ENCODE results near the gene FERMT1.
"Not testable (repeated sequence)": the region's sequence is repeated elsewhere in the genome, so short reads cannot be mapped to it uniquely, and the experiment has no call there.

FERMT1 gene

DNA sequence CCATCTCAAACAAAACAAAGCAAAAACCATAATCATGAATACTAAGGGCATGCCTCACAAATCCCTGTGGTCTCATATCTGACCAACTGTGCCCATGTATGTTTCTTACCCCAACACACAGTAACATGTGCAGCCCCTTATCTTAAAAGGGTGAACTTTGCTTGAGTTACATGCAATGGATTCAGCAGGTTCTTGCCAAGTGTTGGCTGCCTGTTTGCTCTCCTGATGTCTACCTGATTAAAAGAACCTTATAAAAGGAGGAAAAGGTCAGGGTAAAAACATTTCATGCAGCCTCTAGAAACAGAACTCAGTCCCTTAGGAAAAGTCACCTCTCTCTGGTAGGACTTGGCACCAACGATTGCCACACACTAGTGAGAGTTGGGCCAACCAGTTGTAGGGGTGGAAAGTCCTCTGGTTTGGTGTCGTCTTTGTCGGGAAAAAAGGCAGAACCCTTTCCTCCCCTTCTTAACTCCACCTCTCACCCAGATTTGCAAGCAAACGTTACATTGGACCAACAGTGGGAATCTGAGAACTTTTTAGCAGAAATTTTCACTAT is 55.0 kb downstream of the FERMT1 start:
- DNase-seq: no peak

DNA sequence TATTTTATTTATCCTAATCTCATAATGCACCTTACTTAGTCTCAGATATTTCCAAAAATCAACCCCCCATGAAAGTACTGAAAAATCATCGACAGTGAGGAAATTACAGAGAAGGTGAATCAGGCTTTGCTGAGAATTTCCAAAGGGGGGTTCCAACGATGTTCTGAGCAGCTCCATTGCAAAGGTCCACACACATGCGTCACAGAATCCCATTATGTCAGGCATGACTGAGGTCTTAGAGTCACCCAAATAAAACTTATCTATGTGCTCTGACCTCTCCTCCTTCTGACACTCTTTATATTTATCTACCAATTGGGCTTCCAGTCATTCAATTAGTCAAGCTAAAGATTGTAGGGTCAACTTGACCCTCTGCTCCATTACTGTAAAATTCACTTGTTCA is 56.2 kb downstream of the FERMT1 start:
- no peak for DNase-seq

DNA sequence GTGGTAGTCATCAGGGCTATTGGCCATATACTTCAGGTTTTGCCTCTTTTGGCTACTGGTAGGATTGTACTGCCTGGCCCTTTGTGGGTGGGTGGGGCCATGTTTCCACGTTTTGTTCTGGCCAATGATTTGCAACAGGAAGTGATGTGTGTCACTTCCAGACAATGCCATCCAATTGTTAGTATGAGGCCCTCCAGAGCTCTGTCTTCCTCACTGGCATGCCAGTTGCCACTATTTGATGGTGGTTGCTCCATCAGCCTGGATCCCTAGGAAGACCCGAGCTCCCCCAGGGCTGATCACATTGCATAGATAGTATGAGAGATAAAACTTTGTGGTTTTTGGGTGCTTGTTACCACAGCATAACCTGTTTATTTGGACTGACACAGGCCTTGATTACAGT is 61.3 kb downstream of the FERMT1 start:
- no peak for DNase-seq

DNA sequence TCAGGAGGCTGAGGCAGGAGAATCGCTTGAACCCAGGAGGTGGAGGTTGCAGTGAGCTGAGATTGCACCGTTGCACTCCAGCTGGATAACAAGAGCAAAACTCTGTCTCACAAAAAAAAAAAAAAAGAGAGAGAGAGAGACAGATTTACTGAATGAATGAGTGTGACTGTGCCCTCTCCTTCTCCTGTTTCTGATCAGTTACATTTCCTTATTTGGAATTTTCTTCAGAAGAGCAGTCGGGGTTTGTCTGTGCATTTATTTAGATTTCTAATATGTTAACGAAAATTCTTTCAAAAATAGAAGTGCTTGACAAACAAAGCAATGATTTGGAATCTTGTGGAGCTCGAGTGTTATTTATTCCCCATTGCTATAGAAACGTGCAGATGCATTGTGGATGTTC is 62.6 kb downstream of the FERMT1 start:
- no peak for DNase-seq

- DNase-seq: no peak
Measured at GRCh38 chr20:6058684-6059295, 64.0 kb downstream of the FERMT1 start.

DNA sequence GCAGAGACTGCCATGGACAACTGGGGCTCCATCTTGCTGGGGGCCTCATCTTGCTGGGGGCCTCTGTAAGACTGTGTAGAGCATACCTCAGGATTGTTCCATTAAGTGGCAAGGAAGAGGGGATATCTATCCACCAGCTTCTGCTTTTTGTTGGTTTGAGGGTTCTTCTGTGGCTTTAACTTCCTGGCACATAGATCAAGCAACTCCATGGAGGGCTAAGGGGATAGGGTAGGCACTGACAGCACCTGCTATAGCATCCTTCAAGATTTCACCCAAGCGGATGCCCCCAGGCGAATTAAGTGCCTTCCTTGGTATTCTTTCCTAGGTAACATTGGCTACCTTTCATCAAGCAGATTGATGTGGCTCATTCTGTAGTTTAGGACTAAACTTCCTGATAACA is 65.1 kb downstream of the FERMT1 start:
- no peak for DNase-seq

DNA sequence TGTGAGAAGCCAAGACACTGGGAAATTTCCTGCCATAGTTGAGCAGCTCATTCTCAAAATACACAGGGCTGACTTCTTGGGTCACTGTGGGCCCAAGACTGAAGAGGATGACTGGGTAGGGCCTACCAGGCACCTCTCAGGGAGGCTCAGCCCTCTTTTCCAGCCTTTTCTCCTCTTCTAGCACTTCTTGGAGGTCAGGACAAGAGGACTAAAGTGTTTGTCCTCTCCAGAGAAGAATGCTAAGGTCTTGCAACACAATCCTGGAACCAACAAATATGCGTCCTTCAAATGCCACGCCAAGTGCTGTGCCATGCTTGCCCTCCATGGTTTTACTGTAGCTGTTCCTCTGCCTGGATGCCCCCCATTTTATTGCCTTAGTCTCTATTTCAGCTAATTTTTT is 65.7 kb downstream of the FERMT1 start:
- no peak for DNase-seq

- DNase-seq: no peak
Measured at GRCh38 chr20:6055981-6056569, 66.8 kb downstream of the FERMT1 start.

DNA sequence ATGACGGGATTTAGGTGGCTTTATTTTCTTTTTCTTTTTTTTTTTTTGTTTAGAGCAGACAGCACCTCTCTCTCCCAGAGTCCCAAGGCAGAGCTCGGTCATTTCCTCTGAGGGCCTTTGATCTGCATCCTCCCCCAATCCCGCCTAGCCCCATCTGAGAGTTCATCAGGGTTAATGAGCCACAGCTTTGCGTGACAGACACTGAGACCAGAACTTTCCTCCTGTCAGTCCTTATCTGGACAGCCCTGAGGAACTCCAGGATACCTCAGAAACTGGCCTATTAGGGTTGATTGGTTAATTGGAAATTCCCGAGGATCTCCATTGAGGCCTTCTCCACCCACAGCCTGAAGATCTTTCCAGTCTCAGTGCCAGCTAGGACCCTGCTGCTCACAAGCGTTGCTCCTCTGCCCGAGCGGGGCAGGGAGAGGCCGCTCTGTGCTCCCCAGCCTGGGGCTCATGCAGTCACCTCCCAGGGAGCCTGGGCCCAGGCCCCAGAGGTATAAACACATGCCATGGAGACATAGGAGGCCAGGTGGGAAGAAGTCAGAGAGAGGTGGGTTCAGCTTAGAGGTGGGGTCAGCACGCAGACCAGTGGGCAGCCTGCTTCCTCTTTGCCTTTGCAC is 67.6 kb downstream of the FERMT1 start:
- no peak for DNase-seq

- DNase-seq: not testable (repeated sequence)
Measured at GRCh38 chr20:6054689-6055051, 68.2 kb downstream of the FERMT1 start.

DNA sequence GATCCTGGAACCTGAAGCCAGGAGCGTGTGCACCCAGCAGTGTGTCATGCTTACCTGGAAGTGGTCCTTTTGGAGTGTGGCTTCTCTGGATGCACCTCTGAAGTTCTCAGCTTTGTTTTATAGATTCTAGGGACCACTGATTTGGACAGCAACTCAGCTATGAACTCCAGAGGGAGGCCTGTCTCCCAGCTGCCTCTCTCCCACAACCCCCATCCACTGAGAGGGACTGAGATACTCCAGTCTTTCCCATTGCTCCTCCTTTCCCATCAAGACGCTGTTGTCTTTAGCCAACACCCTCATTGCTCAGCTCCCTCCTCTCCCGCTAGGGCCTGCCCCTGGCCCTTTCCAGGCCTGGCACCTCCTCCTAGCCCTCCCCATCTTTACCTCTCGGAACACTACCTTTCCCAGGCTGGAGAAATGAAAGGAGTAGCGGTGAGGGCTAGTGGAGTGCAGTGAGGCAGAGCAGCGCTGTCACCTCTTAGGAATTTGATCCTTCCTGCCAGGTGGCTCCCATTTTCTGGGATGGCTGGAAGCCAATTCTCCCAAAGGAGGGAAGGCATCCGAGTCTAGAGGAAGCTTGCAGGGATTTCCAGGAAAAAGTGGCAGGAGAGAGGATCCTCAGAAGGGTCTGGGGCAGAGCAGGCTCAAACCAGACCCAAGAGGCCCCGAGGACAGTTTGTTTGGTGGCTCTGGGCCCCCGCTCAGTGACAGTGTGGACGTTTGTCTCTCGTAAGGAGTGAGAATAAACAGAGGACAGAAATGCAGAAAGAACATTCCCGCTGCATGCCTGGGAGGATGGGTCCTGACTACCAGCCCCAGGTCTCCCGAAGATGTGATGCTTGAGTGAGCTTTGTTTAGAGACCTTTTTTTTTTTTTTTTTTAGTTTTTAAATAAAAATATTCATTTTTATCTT is 68.8 kb downstream of the FERMT1 start, which contains the start of gene LRRN4:
Gene LRRN4, minus strand, starts transcription at position 285 of the 913 bp plus-strand sequence. CDS start 1,261 bp downstream, outside the sequence.
- DNase-seq: no peak

- DNase-seq: no peak
Measured at GRCh38 chr20:6053064-6053775, 69.6 kb downstream of the FERMT1 start.

DNA sequence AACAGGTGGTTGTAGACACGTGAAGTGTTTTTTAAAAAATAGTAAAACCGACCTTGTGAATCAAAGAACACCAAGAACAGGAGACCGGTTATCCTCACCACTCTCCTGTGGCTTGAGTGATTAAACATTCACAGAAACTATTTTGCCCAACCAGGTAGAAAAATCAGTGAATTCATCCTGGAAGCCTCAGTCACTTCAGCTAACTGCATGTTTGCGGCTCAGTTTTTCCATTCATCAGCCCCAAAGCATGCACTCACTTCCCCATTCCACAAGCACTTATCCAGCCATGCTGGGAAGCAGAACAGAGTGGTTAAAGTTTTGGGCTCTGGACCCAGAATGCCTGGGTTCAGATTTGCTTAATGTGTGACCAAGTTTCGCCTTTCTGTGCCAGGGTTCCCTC is 71.3 kb downstream of the FERMT1 start:
- no peak for DNase-seq

DNA sequence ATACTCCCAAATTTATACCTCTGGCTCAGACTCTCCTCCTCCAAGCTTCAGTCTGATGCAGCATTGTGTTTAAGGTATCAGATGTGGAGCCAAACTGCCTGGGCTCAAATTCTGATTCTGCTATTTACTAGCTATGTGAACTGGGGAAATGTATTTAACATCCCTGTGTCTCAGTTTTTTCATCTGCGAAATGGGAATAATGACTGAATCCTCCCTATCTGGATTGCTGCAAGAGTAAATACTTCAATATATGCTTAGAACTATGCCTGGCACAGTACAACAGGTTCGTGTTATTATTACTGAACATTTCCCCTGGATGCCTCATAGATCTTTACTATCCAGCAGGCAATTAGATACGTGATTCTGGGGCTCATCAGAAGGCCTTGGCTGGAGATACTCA is 74.4 kb downstream of the FERMT1 start:
- no peak for DNase-seq

GRCh38 chr20:6046432-6046831 is 76.4 kb downstream of the FERMT1 start:
- no peak for DNase-seq

DNA sequence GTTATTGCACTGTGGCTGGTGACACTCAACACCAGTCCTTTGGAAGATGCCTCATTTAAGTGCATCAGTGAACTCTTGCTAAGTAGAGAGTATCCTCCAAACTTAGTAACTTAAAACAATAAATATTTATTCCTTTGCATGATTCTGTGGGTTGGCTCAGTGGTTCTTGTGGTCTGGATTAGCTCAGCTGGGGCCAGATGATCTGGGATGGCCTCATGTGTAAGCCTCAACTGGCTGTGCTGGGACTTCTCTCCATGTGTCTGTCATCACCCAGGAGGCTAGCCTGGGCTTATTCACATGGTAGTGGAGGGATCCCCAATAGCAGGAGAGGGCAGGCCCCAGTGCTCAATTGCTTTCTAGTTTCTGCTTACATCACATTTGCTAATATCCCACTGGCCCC is 77.3 kb downstream of the FERMT1 start:
- DNase-seq: no peak

DNA sequence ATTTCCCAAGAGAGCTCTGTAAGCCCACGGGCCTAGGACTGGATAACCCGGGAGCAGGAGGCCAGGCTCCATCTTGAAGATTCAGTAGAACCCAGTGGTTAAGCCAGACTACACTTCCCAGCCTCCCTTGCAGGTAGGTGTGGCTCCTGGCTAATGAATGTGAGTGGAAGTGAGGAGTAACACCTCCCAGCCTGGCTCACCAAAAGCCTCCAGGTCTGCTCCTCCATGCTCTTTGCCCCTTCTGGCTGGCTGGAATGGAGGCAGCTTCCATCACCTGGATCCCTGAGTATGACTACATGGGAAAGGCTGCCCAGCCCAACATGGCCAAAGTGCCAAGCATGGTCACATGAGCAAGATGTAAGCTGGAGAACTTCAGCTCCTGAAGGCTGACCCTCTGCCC is 78.7 kb downstream of the FERMT1 start:
- no peak for DNase-seq

- no peak for DNase-seq
Measured at GRCh38 chr20:6041808-6042265, 81.0 kb downstream of the FERMT1 start.

DNA sequence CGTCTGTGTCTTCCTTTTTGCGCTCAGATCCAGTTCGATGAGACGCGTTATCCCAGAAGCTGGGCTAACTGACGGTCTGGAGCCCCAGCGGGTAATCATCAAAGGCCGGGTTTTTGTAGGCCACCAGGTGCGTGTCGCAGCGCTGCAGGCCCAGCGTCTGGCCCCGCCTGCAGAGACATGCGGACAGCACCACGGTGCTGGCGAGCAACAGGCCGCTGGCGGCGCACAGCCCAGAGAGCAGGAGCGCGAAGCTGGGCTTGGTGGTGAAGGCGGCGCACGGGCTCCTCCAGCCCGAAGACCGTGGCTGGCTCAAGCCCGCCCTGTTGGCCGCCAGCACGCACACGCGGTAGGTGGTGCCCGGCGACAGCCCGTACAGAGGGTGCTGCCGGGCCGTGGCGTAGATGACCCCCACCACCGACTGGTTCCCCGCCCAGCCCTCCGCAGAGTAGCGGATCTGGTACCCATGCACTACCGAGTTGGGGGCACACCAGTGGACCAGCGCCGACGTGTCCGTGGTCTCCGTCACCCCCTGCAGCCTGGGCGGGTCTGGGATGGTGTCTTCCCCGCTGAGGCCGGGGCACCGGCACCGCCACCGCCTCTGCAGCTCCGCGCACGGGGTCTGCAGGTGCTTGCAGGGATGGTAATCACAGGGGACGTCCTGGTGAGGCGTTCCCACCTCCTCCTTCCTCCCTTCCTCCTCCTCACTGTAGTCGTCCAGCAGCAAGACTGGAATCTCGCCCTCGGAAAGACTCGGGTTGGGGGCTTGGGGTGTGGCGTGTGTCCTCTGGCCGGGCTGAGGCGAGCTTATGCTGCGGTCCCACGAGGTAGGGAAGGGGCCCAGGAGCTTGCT is 81.6 kb downstream of the FERMT1 start:
- DNase-seq: no peak

DNA sequence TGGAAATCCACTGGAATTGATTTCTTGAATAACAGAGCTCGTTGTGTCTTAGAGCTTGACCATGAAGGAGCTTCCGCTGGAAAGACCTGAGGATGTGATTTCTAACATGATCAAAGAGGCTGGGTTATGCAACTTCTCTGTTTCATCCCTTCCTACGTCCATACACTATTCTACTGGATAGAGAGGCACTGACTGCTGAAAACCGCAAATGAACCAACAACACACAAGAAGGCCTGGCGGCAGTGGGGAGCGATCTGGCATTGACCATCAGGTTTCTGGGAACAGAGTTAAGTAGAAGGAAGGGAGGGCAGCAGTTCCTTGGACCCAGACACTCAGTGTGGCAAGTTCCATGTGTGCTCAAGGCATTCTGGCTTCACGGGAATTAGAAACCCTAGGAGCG is 82.3 kb downstream of the FERMT1 start:
- no peak for DNase-seq

DNA sequence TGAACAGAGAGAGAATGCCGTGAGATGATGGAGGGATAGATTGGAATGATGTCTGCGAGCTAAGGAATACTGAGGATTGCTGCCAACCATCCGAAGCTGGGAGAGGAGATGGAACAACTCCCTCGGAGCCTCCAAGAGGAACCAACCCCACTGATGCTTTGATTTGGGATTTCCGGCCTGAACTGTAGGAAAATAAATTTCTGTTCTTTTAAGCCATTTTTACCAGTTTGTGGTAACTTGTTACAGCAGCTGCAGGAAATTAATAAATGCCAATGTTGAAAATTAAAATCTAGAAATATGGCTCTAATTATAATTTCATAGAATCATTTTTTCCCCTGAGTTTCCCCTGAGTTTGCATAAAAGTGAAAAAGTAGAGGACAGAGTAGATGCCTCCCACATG is 83.1 kb downstream of the FERMT1 start:
- DNase-seq: no peak
